Gastroesophageal sphincter (tissue), 3 donors: ENCODE measurements around the gene PREX1.

Source experiments
- EP300 ChIP-seq: sonication (generic); formaldehyde crosslinking; IDR thresholded peaks from one replicate; pipeline ENCODE4 v1.6.1; 2017; ENCODE audit warnings: antibody characterized with exemption, mild to moderate bottlenecking
- POLR2A ChIP-seq, 2 donors: fragments of 450-650 bp; IDR thresholded peaks; one replicate each; pipeline ENCODE4 v1.6.1; 2017; ENCODE audit warnings: antibody characterized with exemption in 2 of 2, mild to moderate bottlenecking in 2 of 2, moderate library complexity in 1 of 2
- POLR2AphosphoS5 ChIP-seq: sonication (generic); formaldehyde crosslinking; IDR thresholded peaks from one replicate; pipeline ENCODE4 v1.6.1; 2017; ENCODE audit warnings: antibody characterized with exemption
- TF ChIP-seq, protein P1 (sequence below), 4 experiments: fragments of 200-600 bp in 2 of 4; fragments of 450-650 bp in 2 of 4; sonication (generic) in 1 of 4; IDR thresholded peaks; one replicate each; pipeline ENCODE4 v1.5.1; 2017 to 2019; ENCODE audit warnings: antibody characterized with exemption in 4 of 4, mild to moderate bottlenecking in 2 of 4, moderate library complexity in 2 of 4

DNA sequence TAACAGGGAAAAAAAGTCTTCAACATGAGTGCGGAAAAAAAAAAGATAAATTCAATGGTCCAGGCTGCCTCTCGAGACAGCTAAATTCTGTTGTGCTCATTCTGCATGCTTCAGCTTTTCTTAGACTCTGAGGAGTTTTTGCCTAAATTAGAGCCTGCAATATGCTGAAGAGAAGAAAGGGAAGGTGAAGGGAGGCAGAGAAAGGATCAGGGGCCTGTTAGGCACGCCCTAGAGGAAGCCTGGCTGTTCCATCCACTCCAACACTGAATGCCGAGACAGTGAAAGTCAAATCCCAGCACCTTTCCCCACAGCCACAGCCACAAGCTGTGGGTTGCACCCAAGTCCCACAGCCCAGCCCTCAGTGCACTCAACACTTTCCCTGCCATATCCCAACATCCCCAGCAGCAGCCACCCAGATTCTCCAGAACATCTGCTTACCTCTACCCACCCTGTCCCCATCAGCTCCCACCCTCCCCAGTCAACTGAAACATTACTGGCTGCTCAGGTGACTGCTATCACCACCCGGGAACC, 37.3 kb downstream of the PREX1 start:
- TF ChIP-seq POLR2AphosphoS5 (no peak), EP300 (no peak), POLR2A (IDR thresholded peaks at IDR 0.05) (no peak)
- TF ChIP-seq, protein P1, sequence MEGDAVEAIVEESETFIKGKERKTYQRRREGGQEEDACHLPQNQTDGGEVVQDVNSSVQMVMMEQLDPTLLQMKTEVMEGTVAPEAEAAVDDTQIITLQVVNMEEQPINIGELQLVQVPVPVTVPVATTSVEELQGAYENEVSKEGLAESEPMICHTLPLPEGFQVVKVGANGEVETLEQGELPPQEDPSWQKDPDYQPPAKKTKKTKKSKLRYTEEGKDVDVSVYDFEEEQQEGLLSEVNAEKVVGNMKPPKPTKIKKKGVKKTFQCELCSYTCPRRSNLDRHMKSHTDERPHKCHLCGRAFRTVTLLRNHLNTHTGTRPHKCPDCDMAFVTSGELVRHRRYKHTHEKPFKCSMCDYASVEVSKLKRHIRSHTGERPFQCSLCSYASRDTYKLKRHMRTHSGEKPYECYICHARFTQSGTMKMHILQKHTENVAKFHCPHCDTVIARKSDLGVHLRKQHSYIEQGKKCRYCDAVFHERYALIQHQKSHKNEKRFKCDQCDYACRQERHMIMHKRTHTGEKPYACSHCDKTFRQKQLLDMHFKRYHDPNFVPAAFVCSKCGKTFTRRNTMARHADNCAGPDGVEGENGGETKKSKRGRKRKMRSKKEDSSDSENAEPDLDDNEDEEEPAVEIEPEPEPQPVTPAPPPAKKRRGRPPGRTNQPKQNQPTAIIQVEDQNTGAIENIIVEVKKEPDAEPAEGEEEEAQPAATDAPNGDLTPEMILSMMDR (IDR thresholded peaks at IDR 0.05) = no peak
